Measurements from ENCODE around the gene SH3BP2.
A peak's percentile ranks its signal among the peaks of the same experiment; 100 is the strongest.

Gene SH3BP2

GRCh38 chr4:2859514-2859913 lies 66.6 kb downstream of the SH3BP2 start:
- Histone ChIP-seq H3K4me1 (ENCODE audit: insufficient read depth, low read length) (peaks cover 65% of the 10 kb centered on the region), H3K9ac (ENCODE audit: low read length) (no peak overlapping the region), H3K4me3 (ENCODE audit: low read depth in 1 of 2, low read length in 2 of 2) (no peak overlapping the region), H3K27ac (ENCODE audit: low read depth, low read length) (no peak overlapping the region), H3K36me3 (ENCODE audit: insufficient read depth, low read length) (peaks cover 7% of the 10 kb centered on the region), H3K9me3 (ENCODE audit: low read length) (no peaks in the 10 kb centered on the region), H3K27me3 (ENCODE audit: control insufficient read depth in 1 of 2, insufficient read depth in 2 of 2, low read length in 2 of 2) (no peaks in the 10 kb centered on the region)

DNA sequence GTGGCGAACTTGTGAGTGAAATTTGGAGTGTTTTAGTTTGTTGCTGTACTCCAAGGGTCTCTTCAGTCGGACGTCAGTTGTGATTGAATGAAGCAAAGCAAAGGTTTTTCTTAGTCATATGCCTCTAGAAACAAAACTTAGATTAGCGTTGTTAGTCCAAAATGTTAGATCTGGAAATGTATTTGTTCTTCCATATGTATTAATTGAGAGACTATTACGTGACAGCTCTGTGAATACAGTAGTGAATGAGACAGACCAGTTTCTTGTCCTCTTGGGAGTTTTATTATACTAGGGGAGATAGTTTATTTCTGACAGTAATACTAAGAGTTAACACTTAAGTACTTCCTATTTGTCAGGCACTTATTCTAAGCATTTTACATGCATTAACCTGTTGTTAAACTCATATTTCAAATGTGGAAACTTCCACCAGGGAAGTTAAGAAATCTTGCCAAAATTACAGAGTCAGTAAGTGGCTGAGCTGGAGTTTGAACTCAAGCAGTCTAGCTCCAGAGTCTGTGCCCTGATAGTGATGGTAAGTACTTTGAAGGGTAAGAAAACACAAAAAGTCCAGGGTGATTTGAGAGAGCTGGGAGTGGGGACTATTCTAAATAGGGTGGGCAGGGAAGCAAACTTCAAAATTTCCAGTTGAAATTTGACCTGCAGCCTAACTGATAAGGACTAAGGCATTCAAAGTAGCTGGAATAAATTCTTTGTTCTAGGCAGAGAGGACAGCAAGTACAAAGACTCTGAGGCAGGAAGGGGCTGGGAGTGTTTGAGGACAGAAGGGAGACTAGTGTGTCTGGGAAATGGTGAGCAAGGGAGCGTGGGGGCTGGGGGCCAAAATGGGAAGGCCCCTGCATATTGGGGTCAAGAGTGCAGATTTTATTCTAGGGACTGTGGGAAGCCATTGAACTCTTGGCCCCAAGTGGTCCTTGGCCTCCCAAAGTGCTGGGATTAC lies 67.8 kb downstream of the SH3BP2 start:
- Histone ChIP-seq H3K9ac (ENCODE audit: low read length) (no peak overlapping the region), H3K4me1 (ENCODE audit: insufficient read depth, low read length) (peaks cover 64% of the 10 kb centered on the region), H3K27ac (ENCODE audit: low read depth, low read length) (no peak overlapping the region), H3K4me3 (ENCODE audit: low read depth in 1 of 2, low read length in 2 of 2) (no peak overlapping the region), H3K27me3 (ENCODE audit: control insufficient read depth in 1 of 2, insufficient read depth in 2 of 2, low read length in 2 of 2) (no peaks in the 10 kb centered on the region), H3K9me3 (ENCODE audit: low read length) (no peaks in the 10 kb centered on the region), H3K36me3 (ENCODE audit: insufficient read depth, low read length) (no peaks in the 10 kb centered on the region)

GRCh38 chr4:2861631-2862436 lies 68.9 kb downstream of the SH3BP2 start:
- H3K9me3 ChIP-seq (ENCODE audit: low read length), result no peaks in the 10 kb centered on the region
- peak overlapping the region; percentile 31 for H3K27ac ChIP-seq (ENCODE audit: low read depth, low read length)
- H3K27me3 ChIP-seq (ENCODE audit: control insufficient read depth in 1 of 2, insufficient read depth in 2 of 2, low read length in 2 of 2), result no peaks in the 10 kb centered on the region
- H3K4me3 ChIP-seq (ENCODE audit: low read depth in 1 of 2, low read length in 2 of 2), result no peak overlapping the region
- H3K9ac ChIP-seq (ENCODE audit: low read length), result no peak overlapping the region
- no peaks in the 10 kb centered on the region for H3K36me3 ChIP-seq (ENCODE audit: insufficient read depth, low read length)
- peaks cover 76% of the 10 kb centered on the region for H3K4me1 ChIP-seq (ENCODE audit: insufficient read depth, low read length)

DNA sequence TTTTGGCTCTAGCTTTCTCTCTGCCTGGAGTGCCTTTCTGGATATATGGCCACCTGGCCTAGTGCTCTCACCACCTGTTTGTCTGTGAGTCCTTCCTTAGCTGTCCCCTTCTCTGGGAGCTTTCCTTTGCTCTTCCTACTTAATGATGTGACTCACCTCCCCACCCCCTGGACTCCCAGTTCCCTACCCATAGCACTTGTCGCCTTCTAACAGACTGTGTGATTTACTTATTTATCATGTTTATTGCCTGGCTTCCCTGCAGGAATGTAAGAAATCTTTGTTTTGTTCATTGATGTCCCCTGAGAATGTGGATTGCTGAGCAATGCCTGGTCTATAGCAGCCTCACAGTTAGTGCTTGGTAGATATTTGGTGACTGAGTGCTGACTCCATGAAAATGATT lies 69.6 kb downstream of the SH3BP2 start:
- H3K27me3 ChIP-seq (ENCODE audit: control insufficient read depth in 1 of 2, insufficient read depth in 2 of 2, low read length in 2 of 2), result no peaks in the 10 kb centered on the region
- no peak overlapping the region for H3K9ac ChIP-seq (ENCODE audit: low read length)
- no peaks in the 10 kb centered on the region for H3K9me3 ChIP-seq (ENCODE audit: low read length)
- no peak overlapping the region for H3K27ac ChIP-seq (ENCODE audit: low read depth, low read length)
- no peak overlapping the region for H3K4me3 ChIP-seq (ENCODE audit: low read depth in 1 of 2, low read length in 2 of 2)
- H3K36me3 ChIP-seq (ENCODE audit: insufficient read depth, low read length), result no peaks in the 10 kb centered on the region
- peaks cover 83% of the 10 kb centered on the region for H3K4me1 ChIP-seq (ENCODE audit: insufficient read depth, low read length)

DNA sequence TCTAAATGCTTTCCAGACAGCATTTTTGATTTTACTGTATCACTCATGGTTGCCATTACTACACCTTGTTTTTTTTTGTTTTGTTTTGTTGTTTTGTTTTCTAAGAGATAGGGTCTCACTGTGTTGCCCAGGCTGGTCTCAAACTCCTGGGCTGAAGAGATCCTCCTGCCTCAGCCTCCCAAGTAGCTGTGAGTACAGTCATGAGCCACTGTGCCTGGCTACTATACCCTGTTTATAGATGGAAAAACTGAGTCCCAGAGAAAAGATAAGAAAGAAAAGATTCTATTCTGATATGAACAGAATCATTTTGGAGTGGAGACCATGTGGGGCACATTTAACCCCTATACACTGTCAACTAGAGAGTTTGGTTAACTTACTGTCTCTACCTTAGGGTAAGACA lies 70.8 kb downstream of the SH3BP2 start:
- Histone ChIP-seq H3K36me3 (ENCODE audit: insufficient read depth, low read length) (no peaks in the 10 kb centered on the region), H3K9ac (ENCODE audit: low read length) (no peak overlapping the region), H3K9me3 (ENCODE audit: low read length) (no peaks in the 10 kb centered on the region), H3K4me1 (ENCODE audit: insufficient read depth, low read length) (peaks cover 87% of the 10 kb centered on the region), H3K4me3 (ENCODE audit: low read depth in 1 of 2, low read length in 2 of 2) (no peak overlapping the region), H3K27me3 (ENCODE audit: control insufficient read depth in 1 of 2, insufficient read depth in 2 of 2, low read length in 2 of 2) (no peaks in the 10 kb centered on the region), H3K27ac (ENCODE audit: low read depth, low read length) (no peak overlapping the region)

GRCh38 chr4:2865196-2865780 lies 72.4 kb downstream of the SH3BP2 start:
- Histone ChIP-seq H3K4me3 (ENCODE audit: low read depth in 1 of 2, low read length in 2 of 2) (no peak overlapping the region), H3K9ac (ENCODE audit: low read length) (no peak overlapping the region), H3K27me3 (ENCODE audit: control insufficient read depth in 1 of 2, insufficient read depth in 2 of 2, low read length in 2 of 2) (no peaks in the 10 kb centered on the region), H3K9me3 (ENCODE audit: low read length) (no peaks in the 10 kb centered on the region), H3K4me1 (ENCODE audit: insufficient read depth, low read length) (peaks cover 90% of the 10 kb centered on the region), H3K27ac (ENCODE audit: low read depth, low read length) (no peak overlapping the region), H3K36me3 (ENCODE audit: insufficient read depth, low read length) (no peaks in the 10 kb centered on the region)

DNA sequence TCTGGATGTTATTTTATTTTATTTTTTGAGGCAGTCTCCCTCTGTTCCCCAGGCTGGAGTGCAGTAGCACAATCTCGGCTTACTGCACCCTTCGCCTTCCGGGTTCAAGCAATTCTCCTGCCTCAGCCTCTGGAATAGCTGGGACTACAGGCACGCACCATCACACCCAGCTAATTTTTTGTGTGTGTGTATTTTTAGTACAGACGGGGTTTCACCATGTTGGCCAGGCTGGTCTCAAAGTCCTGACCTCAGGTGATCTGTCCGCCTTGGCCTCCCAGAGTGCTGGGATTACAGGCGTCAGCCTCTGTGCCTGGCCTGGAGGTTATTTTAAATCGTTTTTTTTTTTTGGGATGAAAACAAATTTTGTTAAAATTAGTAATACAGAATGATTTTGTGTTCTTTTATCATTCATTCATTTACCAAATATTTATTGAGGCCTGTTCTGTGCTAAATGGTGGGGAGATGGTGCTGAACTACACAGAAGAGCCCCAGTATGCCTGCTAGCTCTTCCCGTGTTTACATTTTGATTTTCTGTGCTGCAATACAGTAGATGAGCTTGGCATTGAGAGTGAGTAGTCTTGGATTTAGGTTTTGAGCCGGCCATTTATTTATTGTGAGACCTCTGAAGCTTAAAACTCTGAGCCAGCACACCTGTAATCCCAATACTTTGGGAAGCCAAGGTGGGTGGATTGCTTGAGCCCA lies 73.4 kb downstream of the SH3BP2 start:
- no peaks in the 10 kb centered on the region for H3K9me3 ChIP-seq (ENCODE audit: low read length)
- no peaks in the 10 kb centered on the region for H3K36me3 ChIP-seq (ENCODE audit: insufficient read depth, low read length)
- no peak overlapping the region for H3K4me3 ChIP-seq (ENCODE audit: low read depth in 1 of 2, low read length in 2 of 2)
- H3K9ac ChIP-seq (ENCODE audit: low read length), result no peak overlapping the region
- H3K4me1 ChIP-seq (ENCODE audit: insufficient read depth, low read length), result peaks cover 85% of the 10 kb centered on the region
- H3K27me3 ChIP-seq (ENCODE audit: control insufficient read depth in 1 of 2, insufficient read depth in 2 of 2, low read length in 2 of 2), result no peaks in the 10 kb centered on the region
- H3K27ac ChIP-seq (ENCODE audit: low read depth, low read length), result no peak overlapping the region

DNA sequence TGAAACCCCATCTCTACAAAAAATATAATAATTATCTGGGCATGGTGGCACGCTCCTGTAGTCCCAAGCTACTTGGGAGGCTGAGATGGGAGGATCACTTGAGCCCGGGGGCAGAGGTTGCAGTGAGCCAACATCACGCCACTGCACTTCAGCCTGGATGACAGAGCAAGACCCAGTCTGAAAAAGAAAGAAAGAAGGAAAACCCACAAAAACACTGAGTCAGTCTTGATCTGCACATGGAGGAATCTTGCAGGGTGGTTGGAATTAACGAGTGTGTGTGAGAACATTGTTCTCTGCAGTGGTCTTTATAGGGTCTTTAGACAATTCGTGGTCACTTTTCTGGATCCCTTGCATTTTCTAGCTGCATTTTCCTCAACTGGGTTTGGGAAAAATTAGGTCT lies 74.0 kb downstream of the SH3BP2 start:
- H3K27ac ChIP-seq (ENCODE audit: low read depth, low read length), result no peak overlapping the region
- H3K4me1 ChIP-seq (ENCODE audit: insufficient read depth, low read length), result peaks cover 79% of the 10 kb centered on the region
- no peaks in the 10 kb centered on the region for H3K36me3 ChIP-seq (ENCODE audit: insufficient read depth, low read length)
- no peak overlapping the region for H3K4me3 ChIP-seq (ENCODE audit: low read depth in 1 of 2, low read length in 2 of 2)
- no peaks in the 10 kb centered on the region for H3K9me3 ChIP-seq (ENCODE audit: low read length)
- H3K27me3 ChIP-seq (ENCODE audit: control insufficient read depth in 1 of 2, insufficient read depth in 2 of 2, low read length in 2 of 2), result no peaks in the 10 kb centered on the region
- no peak overlapping the region for H3K9ac ChIP-seq (ENCODE audit: low read length)

- Histone ChIP-seq H3K9me3 (ENCODE audit: low read length) (no peaks in the 10 kb centered on the region), H3K36me3 (ENCODE audit: insufficient read depth, low read length) (no peaks in the 10 kb centered on the region), H3K9ac (ENCODE audit: low read length) (peak overlapping the region; percentile 40), H3K27ac (ENCODE audit: low read depth, low read length) (peak overlapping the region; percentile 72), H3K27me3 (ENCODE audit: control insufficient read depth in 1 of 2, insufficient read depth in 2 of 2, low read length in 2 of 2) (no peaks in the 10 kb centered on the region), H3K4me1 (ENCODE audit: insufficient read depth, low read length) (peaks cover 69% of the 10 kb centered on the region), H3K4me3 (ENCODE audit: low read depth in 1 of 2, low read length in 2 of 2) (peak overlapping the region; percentile 9 to 46)
Observed at GRCh38 chr4:2867758-2868491, 75.0 kb downstream of the SH3BP2 start.

DNA sequence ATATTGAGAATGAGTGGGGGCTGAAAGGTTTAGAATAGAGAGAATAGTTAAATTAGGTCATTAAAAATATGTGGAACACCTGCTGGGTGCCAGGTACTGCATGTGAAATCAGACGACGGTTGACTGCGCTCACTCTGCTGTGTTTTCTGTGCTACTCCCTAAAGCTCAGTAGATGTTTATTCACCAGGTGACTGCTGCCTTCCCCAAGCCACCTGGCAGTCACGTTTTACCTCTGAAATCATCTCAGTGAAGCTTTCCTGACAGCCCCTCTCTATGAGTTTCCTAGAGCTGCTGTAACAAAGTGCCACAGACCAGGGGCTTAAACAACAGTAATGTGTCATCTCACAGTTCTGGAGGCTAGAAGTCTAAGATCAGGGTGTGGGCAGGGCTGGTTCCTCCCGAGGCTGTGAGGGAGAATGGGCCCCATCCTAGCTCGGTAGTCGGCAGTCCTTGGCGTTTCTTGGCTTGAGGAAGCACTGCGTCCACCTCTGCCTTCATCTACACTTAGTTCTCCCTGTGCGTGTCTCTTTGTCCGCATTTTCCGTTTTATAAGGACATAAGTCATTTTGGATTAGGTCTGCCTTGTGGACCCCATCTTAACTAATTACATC lies 76.1 kb downstream of the SH3BP2 start:
- H3K4me1 ChIP-seq (ENCODE audit: insufficient read depth, low read length), result peaks cover 67% of the 10 kb centered on the region
- no peaks in the 10 kb centered on the region for H3K36me3 ChIP-seq (ENCODE audit: insufficient read depth, low read length)
- H3K9ac ChIP-seq (ENCODE audit: low read length), result peak overlapping the region; percentile 11
- peak overlapping the region in 1 of 2 donors; percentile 46 for H3K4me3 ChIP-seq (ENCODE audit: low read depth in 1 of 2, low read length in 2 of 2)
- H3K27me3 ChIP-seq (ENCODE audit: control insufficient read depth in 1 of 2, insufficient read depth in 2 of 2, low read length in 2 of 2), result no peaks in the 10 kb centered on the region
- H3K27ac ChIP-seq (ENCODE audit: low read depth, low read length), result peak overlapping the region; percentile 3
- no peaks in the 10 kb centered on the region for H3K9me3 ChIP-seq (ENCODE audit: low read length)
